CD14-positive monocyte (primary cell): ENCODE results near the gene TMEM35B. TPM values are rescaled to one million over a fixed set of nuclear protein-coding genes. Genes with fewer than 3 reads are reported as not detected.

Experiments
- DNase-seq, 3 donors: peaks; one replicate each; pipeline ENCODE4 v3.0.0-alpha.2; 2011 to 2022
- H2AFZ ChIP-seq: 2 replicates; pipeline ENCODE4 v1.6.0; 2012; ENCODE audit warnings: mild to moderate bottlenecking, low read depth, low read length, inconsistent platforms; ENCODE audit not compliant: insufficient read depth, poor library complexity, severe bottlenecking
- H3K27ac ChIP-seq, 2 donors: 1 replicate in 1 of 2; 2 replicates in 1 of 2; pipeline ENCODE4 v1.5.1; 2012 to 2013; ENCODE audit warnings: low read length in 2 of 2, control low read depth in 1 of 2, inconsistent platforms in 1 of 2, low read depth in 1 of 2, mild to moderate bottlenecking in 1 of 2
- H3K27me3 ChIP-seq, 2 donors: one replicate each; pipeline versions ENCODE4 v1.6.0 to v1.6.1; 2011 to 2013; ENCODE audit warnings: low read length in 2 of 2; ENCODE audit not compliant: control insufficient read depth in 2 of 2, insufficient read depth in 2 of 2
- H3K36me3 ChIP-seq, 2 donors: replicated peaks in 1 of 2; 1 replicate in 1 of 2; 2 replicates in 1 of 2; pipeline versions ENCODE4 v1.5.1 to v1.6.1; 2012 to 2013; ENCODE audit warnings: low read length in 2 of 2, control low read depth in 1 of 2, inconsistent platforms in 1 of 2, mild to moderate bottlenecking in 1 of 2; ENCODE audit not compliant: insufficient read depth in 2 of 2, control insufficient read depth in 1 of 2
- H3K4me1 ChIP-seq, 2 donors: 1 replicate in 1 of 2; 2 replicates in 1 of 2; pipeline versions ENCODE4 v1.5.1 to v1.6.1; 2012 to 2013; ENCODE audit warnings: low read length in 2 of 2, control low read depth in 1 of 2, inconsistent platforms in 1 of 2, mild to moderate bottlenecking in 1 of 2, moderate library complexity in 1 of 2; ENCODE audit not compliant: insufficient read depth in 2 of 2, control insufficient read depth in 1 of 2
- H3K4me2 ChIP-seq: replicated peaks from 2 replicates; pipeline ENCODE3; 2012; ENCODE audit warnings: low read length, moderate library complexity, mild to moderate bottlenecking; ENCODE audit not compliant: poor library complexity, severe bottlenecking; ENCODE audit errors: extremely low read depth
- H3K4me3 ChIP-seq, 3 experiments: fragments of 200-600 bp in 1 of 3; sonication (generic) in 1 of 3; replicated peaks in 1 of 3; 1 replicate in 2 of 3; 2 replicates in 1 of 3; pipeline ENCODE4 v1.5.1; 2011 to 2013; ENCODE audit warnings: low read length in 3 of 3, mild to moderate bottlenecking in 3 of 3, control low read depth in 2 of 3, low read depth in 2 of 3, inconsistent platforms in 1 of 3, moderate library complexity in 1 of 3
- H3K79me2 ChIP-seq: 2 replicates; pipeline ENCODE4 v1.6.0; 2012; ENCODE audit warnings: mild to moderate bottlenecking, control low read depth, inconsistent platforms, low read length, moderate library complexity; ENCODE audit not compliant: insufficient read depth
- H3K9ac ChIP-seq: 2 replicates; pipeline ENCODE4 v1.6.0; 2017; ENCODE audit warnings: low read length, mild to moderate bottlenecking; ENCODE audit not compliant: insufficient read depth, poor library complexity, severe bottlenecking
- H3K9me3 ChIP-seq, 2 donors: replicated peaks in 1 of 2; 1 replicate in 1 of 2; 2 replicates in 1 of 2; pipeline versions ENCODE4 v1.5.1 to v1.6.1; 2012 to 2013; ENCODE audit warnings: low read length in 2 of 2, control low read depth in 1 of 2; ENCODE audit not compliant: control insufficient read depth in 1 of 2, insufficient read depth in 1 of 2
- H4K20me1 ChIP-seq: 2 replicates; pipeline ENCODE4 v1.6.0; 2012; ENCODE audit warnings: mild to moderate bottlenecking, low read length, control low read depth, moderate library complexity; ENCODE audit not compliant: insufficient read depth
- H3K27ac Mint-ChIP-seq, 7 donors: one replicate each; pipeline ENCODE4 v1.8.0; 2020; ENCODE audit warnings: mild to moderate bottlenecking in 7 of 7, mixed read lengths in 7 of 7, moderate library complexity in 6 of 7, inconsistent platforms in 2 of 7
- H3K27me3 Mint-ChIP-seq, 3 donors: one replicate each; pipeline ENCODE4 v1.8.0; 2021 to 2022; ENCODE audit warnings: low read depth in 3 of 3, mild to moderate bottlenecking in 3 of 3, mixed read lengths in 3 of 3, moderate library complexity in 3 of 3, inconsistent platforms in 1 of 3
- H3K36me3 Mint-ChIP-seq, 2 donors: one replicate each; pipeline ENCODE4 v1.8.0; 2020; ENCODE audit warnings: mixed read lengths in 2 of 2, inconsistent platforms in 1 of 2, mild to moderate bottlenecking in 1 of 2
- H3K4me1 Mint-ChIP-seq: one replicate; pipeline ENCODE4 v1.8.0; 2020; ENCODE audit warnings: mild to moderate bottlenecking, mixed read lengths
- H3K4me3 Mint-ChIP-seq, 2 donors: one replicate each; pipeline ENCODE4 v1.8.0; 2020; ENCODE audit warnings: mild to moderate bottlenecking in 2 of 2, mixed read lengths in 2 of 2, moderate library complexity in 1 of 2
- H3K9me3 Mint-ChIP-seq, 7 donors: one replicate each; pipeline ENCODE4 v1.8.0; 2020 to 2022; ENCODE audit warnings: mixed read lengths in 7 of 7, mild to moderate bottlenecking in 6 of 7, moderate library complexity in 6 of 7, inconsistent platforms in 2 of 7
- CTCF ChIP-seq: fragments of 200-600 bp; IDR thresholded peaks from one replicate; pipeline ENCODE4 v1.8.0; 2022; ENCODE audit warnings: antibody characterized with exemption, mild to moderate bottlenecking
- WGBS: methylation state at CpG from one replicate; pipeline ENCODE4 v1.1.5; 2013; ENCODE audit warnings: missing lambda C conversion rate; ENCODE audit not compliant: insufficient coverage; 5-methylcytosine and 5-hydroxymethylcytosine counted together
- intact Hi-C, 2 donors: fragments of 100-400 bp; cut with micrococcal nuclease; formaldehyde crosslinking; loops; one replicate each; pipeline versions ENCODE4 v1.15.0 to v1.15.1; 2023
- polyA plus RNA-seq, 3 donors: library from polyadenylated mRNA; depleted of rRNA in 1 of 3; unstranded in 2 of 3; stranded (reverse) in 1 of 3; fragments of 300-500 nt in 2 of 3; fragments of >200 nt in 1 of 3; fragmentation: Illumina TruSeq in 2 of 3; gene quantifications; 1 replicate in 2 of 3; 2 replicates in 1 of 3; pipeline ENCODE4 v1.2.3, GENCODE V29; 2012 to 2021

Gene TMEM35B
- polyA plus RNA-seq, 3 donors, result 33.6 to 128 (median 102) TPM

- Histone ChIP-seq H3K4me1 (peaks cover 14 to 28% of the 10 kb centered on the region in 2 donors), H3K9me3 (peaks cover 0 to 10% of the 10 kb centered on the region in 2 donors), H3K79me2 (peaks cover 42% of the 10 kb centered on the region), H2AFZ (no peak overlapping the region), H3K9ac (no peak overlapping the region), H4K20me1 (peaks cover 11% of the 10 kb centered on the region), H3K4me3 (peak overlapping the region in 1 of 3 experiments; percentile 100), H3K4me2 (peak overlapping the region; percentile 84), H3K27ac (no peak overlapping the region), H3K27me3 (no peaks in the 10 kb centered on the region), H3K36me3 (peaks cover 6 to 7% of the 10 kb centered on the region in 2 donors)
- Mint-ChIP-seq H3K27ac (peak overlapping the region in 2 of 7 donors; percentile 19 to 61), H3K27me3 (peaks cover 0 to 2% (median 2%) of the 10 kb centered on the region in 3 donors), H3K4me3 (no peak overlapping the region), H3K36me3 (peaks cover 10 to 20% of the 10 kb centered on the region in 2 donors), H3K4me1 (peaks cover 20% of the 10 kb centered on the region), H3K9me3 (peaks cover 1 to 18% (median 12%) of the 10 kb centered on the region in 7 donors)
- no peak for DNase-seq
- no CpG with 5 or more reads among the region's 1 CpG for WGBS
- no peak for TF ChIP-seq CTCF
- intact Hi-C loops, result loop anchor here (5.0 to 10.0 kb wide), 3 partner anchors 160 to 185 kb away; partner anchors contain the start of genes SFPQ (in 1 of the 2) and SMIM12 (in 1 of the 2)
These were observed 47.2 kb upstream of the TMEM35B start for GRCh38 chr1:35032384-35032739.

- Histone ChIP-seq H3K4me1 (peaks cover 14 to 28% of the 10 kb centered on the region in 2 donors), H3K36me3 (peaks cover 13 to 18% of the 10 kb centered on the region in 2 donors), H3K27me3 (no peaks in the 10 kb centered on the region), H3K79me2 (peaks cover 56% of the 10 kb centered on the region), H3K4me2 (peak overlapping the region; percentile 84), H2AFZ (peak overlapping the region; percentile 92), H3K27ac (peak overlapping the region; percentile 89 to 92), H4K20me1 (peaks cover 22% of the 10 kb centered on the region), H3K4me3 (peak overlapping the region; percentile 90 to 100 (median 96)), H3K9me3 (peaks cover 0 to 10% of the 10 kb centered on the region in 2 donors), H3K9ac (peak overlapping the region; percentile 75)
- H3K27me3 Mint-ChIP-seq, result peaks cover 0 to 2% (median 2%) of the 10 kb centered on the region in 3 donors
- H3K4me1 Mint-ChIP-seq, result peaks cover 28% of the 10 kb centered on the region
- peaks cover 1 to 18% (median 12%) of the 10 kb centered on the region in 7 donors for H3K9me3 Mint-ChIP-seq
- no peak for TF ChIP-seq CTCF
- 0% methylated on average over 9 of the region's 17 CpGs for WGBS
- H3K27ac Mint-ChIP-seq, result peak overlapping the region; percentile 94 to 99 (median 99)
- peaks cover 18 to 29% of the 10 kb centered on the region in 2 donors for H3K36me3 Mint-ChIP-seq
- peak; percentile 21 to 42 (median 27) for DNase-seq
- intact Hi-C loops, result loop anchor here (5.0 to 10.0 kb wide), 3 partner anchors 161 to 184 kb away; partner anchors contain the start of genes SFPQ (in 1 of the 2) and SMIM12 (in 1 of the 2)
- H3K4me3 Mint-ChIP-seq, result peak overlapping the region; percentile 95 to 97
These were observed 45.8 kb upstream of the TMEM35B start for GRCh38 chr1:35030756-35031446.
